Thyroid gland (tissue), 4 donors: Measurements from ENCODE around the gene FAM149B1.

Experiments
- POLR2A ChIP-seq, 2 donors: fragments of 450-650 bp; IDR thresholded peaks; one replicate each; pipeline ENCODE4 v1.6.1; 2017; ENCODE audit warnings: antibody characterized with exemption in 2 of 2, mild to moderate bottlenecking in 2 of 2, moderate library complexity in 1 of 2
- TF ChIP-seq, protein P1 (sequence below), 6 experiments: fragments of 200-600 bp in 3 of 6; fragments of 450-650 bp in 3 of 6; sonication (generic) in 3 of 6; IDR thresholded peaks; one replicate each; pipeline ENCODE4 v1.5.1; 2016 to 2019; ENCODE audit warnings: antibody characterized with exemption in 6 of 6, mild to moderate bottlenecking in 2 of 6, inconsistent platforms in 1 of 6, moderate library complexity in 1 of 6

DNA sequence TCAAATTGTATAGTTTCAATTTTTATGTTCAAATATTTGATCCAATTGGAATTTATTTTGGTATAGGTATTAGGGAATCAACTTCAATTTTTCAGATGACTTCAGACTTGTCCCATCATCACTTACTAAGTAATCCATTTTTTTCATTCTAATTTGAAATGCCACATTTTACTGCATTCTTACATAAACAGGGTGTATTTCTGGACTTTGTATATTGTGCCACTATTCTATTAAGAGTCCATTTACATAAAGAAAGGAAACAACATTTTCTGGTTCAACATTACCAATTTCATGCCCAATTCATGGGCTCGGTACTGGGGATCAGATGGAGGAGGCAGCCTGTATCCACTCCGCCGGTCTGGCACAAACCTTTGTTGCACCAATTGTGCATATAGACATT, 15.9 kb upstream of the FAM149B1 start:
- TF ChIP-seq, protein P1, sequence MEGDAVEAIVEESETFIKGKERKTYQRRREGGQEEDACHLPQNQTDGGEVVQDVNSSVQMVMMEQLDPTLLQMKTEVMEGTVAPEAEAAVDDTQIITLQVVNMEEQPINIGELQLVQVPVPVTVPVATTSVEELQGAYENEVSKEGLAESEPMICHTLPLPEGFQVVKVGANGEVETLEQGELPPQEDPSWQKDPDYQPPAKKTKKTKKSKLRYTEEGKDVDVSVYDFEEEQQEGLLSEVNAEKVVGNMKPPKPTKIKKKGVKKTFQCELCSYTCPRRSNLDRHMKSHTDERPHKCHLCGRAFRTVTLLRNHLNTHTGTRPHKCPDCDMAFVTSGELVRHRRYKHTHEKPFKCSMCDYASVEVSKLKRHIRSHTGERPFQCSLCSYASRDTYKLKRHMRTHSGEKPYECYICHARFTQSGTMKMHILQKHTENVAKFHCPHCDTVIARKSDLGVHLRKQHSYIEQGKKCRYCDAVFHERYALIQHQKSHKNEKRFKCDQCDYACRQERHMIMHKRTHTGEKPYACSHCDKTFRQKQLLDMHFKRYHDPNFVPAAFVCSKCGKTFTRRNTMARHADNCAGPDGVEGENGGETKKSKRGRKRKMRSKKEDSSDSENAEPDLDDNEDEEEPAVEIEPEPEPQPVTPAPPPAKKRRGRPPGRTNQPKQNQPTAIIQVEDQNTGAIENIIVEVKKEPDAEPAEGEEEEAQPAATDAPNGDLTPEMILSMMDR (IDR thresholded peaks at IDR 0.05) = no peak
- no peak for TF ChIP-seq POLR2A (IDR thresholded peaks at IDR 0.05)
